ENCODE results near the gene ARL2.
"Not testable (repeated sequence)": the region's sequence is repeated elsewhere in the genome, so short reads cannot be mapped to it uniquely, and the experiment has no call there.

The ARL2 gene

DNA sequence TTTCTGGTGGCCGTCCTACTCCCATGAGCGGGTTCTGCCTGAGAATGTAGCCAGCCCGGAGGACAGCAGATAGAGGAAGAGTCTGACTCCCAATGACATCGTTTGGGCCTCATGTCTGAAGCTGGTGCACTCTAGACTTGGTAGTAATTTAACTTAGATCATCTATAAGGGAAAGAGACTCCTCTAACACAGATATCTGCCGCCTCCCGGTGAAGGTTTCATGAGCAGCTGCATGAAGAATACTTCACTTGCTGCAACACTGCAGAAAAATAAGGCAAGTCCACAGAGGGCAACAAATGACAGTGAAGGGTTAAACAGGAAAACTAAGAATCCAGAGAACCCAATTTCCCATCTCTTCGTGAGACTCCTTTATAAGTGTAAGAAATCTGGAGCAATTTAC is 5.9 kb upstream of the ARL2 start:
- no peak for DNase-seq (ENCODE audit: low read depth in 2 of 2)

DNA sequence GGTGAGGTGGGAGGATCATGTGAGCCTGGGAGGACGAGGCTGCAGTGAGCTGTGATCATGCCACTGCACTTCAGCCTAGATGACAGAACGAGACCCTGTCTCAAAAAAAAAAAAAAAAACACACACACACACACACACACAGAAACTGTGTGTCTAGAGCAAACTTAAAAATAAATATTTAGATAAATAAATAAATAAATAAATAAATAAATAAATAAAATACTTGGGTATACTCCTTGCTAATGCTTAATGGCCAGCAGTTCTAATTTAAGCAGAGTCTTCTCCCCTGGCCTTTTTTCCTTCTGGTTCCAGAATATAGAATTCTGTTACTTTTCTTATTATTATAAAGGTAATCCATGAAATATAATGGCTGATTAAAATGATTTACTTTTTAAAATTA is 5.1 kb upstream of the ARL2 start:
- DNase-seq (ENCODE audit: low read depth in 2 of 2): no peak

DNA sequence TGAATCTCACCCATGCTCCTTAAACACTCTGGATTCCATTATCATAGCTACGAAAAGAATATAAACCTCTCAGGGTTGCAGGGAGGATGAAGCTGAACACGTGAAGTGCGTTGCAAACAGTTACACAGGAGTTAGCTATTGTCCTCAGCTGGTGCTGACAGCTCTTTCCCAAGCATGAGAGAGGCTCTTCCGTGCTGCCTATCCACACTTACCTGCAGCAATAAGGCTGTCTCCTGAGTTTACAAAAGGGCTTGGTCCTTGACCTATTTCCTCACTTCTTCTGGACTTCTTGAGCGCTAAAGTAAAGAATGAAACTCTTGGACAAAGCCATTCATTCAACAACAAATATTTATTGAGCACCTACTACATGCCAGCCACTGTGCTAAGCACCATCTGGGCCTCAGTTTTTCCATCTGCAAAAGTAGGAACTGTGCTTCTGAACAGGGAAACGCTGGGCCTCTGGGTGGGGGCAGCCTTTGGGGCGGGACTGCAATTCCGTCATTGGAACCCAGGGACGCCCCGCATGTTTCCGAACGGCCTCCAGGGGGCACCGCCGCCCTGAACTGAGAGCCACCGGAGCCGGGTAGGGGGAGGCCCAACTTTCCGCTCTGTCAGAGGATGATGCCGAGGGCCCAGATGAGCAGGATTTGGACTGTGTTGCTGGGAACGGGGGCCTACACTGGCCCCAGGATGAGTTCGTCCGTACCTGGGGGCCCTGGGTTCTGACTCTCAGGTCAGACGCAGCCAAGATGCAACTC is 651 bp upstream of the ARL2 start:
- DNase-seq (ENCODE audit: low read depth in 2 of 2): peak; percentile 65 to 75

DNA sequence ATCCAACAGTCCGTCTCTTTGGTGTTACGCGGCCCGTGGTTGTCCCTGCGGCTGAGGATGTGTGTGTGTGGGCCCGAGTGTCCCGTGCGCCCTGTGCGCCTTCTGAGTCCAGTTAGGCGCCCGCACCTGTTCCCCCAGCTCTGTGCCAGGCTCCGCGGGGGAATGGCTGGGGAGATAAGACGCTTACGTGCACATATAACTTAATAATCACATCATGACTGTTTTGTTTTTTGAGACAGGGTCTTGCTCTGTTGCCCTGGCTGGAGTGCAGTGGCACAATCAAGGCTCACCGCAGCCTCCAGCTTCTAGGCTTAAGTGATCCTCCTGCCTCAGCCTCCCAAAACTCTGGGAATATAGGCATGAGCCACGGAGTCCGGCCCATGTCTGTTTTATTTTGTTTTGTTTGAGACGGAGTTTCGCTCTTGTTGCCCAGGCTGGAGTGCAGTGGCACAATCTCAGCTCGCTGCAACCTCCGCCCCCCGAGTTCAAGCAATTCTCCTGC is 817 bp downstream of the ARL2 start:
- no peak for DNase-seq (ENCODE audit: low read depth in 2 of 2)

DNA sequence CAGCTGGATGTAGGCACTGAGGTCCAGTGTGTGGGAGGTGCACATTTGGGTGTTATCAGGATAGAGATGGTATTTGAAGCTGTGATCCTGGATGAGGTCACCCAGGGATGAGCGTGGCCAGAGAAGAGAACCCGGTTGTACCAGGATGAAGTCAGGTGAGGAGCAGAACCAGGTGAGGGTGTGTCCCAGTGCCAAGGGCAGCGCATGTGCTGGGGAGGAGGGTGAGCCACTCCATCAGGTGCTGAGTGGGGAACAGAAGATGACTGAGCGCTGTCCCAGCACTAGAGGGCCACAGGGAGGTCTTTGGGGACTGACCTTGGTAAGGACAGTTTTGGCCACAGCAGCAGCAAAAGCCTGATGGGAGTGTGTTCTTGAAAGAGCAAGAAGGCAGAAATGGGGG is 2.7 kb downstream of the ARL2 start:
- DNase-seq (ENCODE audit: low read depth in 2 of 2): no peak

DNA sequence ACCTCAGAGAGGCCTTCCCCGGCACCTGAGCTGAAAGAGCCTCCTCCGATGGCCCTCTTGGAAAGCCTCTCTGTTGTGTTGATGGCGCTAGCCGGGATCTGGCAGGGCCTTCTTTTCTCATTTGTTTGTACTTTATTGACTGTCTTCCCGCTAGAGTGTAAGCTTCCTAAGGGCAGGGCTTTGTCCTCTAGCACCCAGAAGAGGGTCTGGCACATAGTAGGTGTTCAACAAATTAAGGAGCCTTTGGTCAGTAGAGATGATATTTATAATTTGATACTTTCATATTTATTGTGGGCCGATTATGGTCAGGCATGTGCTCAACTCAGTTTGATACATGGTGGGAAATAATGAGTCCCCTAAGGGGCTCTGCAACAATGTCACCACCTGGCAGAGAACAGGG is 4.0 kb downstream of the ARL2 start:
- no peak for DNase-seq (ENCODE audit: low read depth in 2 of 2)

DNA sequence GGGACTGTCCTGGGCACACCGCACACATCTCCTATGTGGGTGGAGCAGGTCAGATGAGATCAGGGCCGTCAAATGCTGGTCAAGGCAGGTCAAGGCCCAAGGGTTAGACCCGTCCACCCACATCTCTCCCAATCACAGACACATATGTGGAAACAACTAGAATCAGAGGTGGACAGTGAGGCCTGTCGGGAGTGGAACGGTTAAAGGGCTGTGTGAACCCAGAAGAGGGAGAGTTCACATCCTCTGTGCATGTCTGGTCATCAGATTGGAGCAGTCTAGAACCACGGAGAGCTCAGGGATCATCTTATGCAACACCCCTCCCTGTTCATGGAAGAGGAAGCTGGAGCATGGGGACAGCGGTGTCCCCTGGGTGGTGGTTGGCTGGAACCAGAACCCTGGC is 5.9 kb downstream of the ARL2 start:
- no peak for DNase-seq (ENCODE audit: low read depth in 2 of 2)

DNA sequence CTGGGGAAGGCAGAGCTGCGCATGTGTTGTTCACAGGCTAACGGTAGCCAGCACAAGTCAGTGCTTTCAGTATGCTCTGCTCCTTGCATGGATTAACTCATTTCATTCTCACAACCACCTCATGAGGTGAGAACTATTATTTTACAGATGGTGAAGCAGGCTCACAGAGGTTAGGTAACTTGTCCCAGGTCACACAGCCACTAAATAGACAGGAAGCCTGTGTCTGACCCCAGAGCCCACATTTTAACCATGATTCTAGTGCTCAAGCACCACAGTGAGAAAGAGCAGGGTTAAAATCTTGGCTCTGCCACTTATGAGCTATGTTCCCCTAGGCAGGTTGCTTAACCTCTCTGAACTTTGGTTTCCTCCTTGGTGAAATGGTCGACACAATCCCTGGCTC is 7.0 kb downstream of the ARL2 start:
- DNase-seq (ENCODE audit: low read depth in 2 of 2): no peak

DNA sequence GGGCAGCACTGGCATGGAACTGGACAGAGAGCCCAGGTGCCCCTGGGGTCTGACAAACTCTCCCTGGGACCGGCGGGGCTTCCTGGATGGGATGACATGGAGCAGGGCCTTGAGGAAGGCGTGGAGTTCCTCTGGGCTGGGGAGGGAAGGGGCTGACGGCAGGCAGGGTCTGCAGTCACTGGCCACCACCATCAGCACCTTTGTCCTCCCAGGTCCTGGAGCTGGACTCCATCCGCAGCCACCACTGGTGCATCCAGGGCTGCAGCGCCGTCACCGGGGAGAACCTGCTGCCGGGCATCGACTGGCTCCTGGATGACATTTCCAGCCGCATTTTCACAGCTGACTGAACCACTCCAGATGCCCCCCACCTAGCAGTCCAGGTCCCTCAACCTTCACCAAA is 7.5 kb downstream of the ARL2 start:
- no peak for DNase-seq (ENCODE audit: low read depth in 2 of 2)

DNA sequence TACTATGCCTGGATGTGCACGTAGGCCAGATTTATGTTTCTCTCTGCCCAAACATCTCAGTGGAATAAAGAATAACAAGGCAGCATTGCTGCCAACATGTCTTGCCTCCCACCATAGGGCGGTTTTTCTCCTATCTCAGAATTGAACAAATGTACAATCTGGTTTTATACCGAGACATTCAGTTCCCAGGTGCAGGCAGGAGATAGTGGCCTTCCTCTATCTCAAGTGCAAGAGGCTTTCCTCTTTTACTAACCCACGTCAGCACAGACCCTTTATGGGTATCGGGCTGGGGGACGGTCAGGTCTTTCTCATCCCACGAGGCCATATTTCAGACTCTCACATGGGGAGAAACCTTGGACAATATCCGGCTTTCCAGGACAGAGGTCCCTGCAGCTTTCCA is 9.5 kb downstream of the ARL2 start:
- DNase-seq (ENCODE audit: low read depth in 2 of 2): not testable (repeated sequence)

DNA sequence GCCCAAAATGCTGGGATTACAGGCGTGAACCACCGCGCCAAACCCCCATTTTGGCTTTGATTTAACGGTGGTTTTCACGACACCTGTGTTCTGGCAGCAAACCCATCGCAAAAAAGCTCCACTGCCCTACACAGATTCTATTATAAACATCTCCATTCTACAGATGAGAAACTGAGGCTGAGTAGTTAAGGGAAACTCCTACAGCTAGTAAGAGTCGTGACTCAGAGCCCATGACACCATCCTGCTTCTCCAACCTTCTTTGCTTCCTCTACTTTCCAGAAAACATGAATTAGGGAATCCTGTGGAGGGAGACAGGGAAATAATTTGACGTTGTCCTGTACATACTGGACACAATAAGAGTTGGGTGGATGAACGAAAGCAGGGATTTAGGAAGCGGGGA is 12.8 kb downstream of the ARL2 start:
- no peak for DNase-seq (ENCODE audit: low read depth in 2 of 2)

DNA sequence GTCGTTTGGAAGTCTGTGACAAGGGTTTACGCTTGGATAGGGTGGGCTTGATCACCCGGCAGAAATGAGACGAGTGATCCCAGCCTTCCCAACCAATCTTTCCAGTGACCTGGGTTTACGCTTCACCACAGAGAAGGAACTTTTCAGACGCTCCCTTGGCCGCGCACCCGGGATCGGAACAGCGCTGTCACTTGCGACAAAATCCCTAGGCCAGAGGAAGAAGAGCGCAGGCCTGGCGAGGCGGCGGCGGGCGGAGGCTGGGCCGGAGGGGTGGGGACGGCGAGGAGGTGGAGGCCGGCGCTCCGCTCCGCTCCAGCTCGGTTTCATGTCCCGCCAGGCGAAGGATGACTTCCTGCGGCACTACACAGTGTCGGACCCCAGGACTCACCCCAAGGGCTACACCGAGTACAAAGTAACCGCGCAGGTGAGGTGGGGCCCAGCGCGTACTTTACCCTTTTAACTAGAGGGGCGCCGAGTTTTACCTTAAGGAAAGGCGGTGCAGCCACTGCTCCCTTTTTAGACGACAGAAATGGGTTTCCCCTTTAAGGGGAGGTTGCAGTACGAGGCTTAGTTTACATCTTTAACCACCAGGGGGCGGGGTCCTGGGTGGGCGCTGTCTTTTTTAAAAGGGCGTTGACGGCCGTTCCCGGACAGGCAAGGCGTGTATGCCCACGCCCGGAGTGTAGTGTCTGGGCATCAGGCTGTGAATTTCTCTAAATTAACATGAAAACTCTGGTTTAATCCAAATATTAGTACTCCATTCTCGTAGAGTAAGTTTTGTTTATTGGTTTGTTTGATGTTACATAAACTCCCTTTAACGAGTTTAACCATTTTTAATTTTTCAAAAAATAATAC is 13.5 kb downstream of the ARL2 start, which contains the start of gene SNX15:
Gene SNX15 (plus strand): TSS at position 227 of the 855 bp plus-strand sequence. CDS start 99 bp downstream, at position 326.
- peak; percentile 91 to 92 for DNase-seq (ENCODE audit: low read depth in 2 of 2)

DNA sequence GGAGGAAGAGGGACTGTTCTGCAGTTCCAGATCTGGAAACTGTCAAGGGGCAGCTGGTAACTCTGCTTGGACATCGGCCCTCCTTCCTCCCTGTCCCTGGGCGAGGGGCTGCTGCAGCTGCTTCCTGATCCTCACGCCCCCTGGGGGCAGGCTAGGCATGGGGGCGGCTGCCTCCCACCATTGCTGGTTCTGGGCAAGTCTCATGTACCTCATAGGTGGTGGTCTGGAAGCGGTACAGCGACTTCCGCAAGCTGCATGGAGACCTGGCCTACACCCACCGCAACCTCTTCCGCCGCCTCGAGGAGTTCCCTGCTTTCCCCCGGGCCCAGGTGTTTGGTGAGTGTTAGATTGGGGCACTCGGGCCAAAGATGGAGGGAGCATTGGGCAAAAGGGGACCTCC is 18.3 kb downstream of the ARL2 start:
- DNase-seq (ENCODE audit: low read depth in 2 of 2): no peak

DNA sequence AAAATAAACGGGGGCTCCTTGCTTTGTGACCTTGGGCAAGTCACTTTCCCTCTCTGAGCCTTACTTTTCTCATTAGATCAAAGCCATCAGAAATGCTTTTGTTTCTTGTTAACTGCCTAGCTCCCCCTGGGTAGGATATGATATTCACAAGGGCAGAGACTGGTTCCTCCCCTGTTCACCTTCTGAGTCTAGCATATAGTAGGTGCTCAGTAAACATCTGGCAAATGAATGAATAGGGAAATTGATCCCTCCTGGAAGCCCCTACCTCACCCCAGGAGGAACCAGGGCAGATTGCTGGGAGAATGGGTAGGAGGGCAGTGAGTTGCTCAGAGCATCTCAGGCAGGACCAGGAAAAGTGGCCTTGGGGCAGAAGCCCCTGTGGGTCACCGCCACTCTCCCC is 20.5 kb downstream of the ARL2 start:
- DNase-seq (ENCODE audit: low read depth in 2 of 2): no peak

DNA sequence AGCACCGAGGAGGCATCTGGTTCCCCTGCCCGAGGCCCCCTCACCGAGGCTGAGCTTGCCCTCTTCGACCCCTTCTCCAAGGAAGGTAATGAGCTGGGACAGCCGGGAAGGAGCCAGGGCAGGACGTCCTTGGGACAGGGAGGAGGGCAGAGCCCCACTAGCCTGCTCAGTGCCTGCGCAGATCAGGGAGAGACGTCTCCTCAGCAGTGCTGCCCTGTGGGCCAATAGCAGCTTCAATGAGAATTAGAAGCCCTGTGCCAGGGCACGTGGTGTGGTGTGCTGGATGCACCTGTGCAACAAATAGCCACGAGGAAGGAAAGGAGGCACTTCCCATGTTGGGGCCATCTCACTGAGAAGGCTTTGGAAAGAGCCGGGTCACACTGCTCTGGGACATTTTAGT is 21.6 kb downstream of the ARL2 start:
- DNase-seq (ENCODE audit: low read depth in 2 of 2): no peak

DNA sequence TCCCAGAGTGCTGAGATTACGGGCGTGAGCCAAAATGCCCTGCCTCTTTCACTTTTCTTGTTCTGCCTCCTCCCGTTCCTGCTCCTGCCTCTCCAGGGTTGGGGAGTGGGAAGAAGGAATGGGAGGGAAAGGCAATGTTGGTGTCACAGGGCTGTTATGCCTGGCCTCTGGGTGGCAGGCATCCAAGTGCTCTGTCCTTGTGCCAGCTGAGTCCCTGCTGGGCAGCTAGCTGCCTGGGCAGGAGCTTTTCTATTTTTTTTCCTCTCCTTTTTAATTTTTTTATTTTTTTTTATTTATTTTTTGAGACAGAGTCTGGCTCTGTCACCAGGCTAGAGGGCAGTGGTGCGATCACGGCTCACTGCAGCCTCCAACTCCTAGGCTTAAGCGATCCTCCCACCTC is 23.0 kb downstream of the ARL2 start:
- DNase-seq (ENCODE audit: low read depth in 2 of 2): no peak

DNA sequence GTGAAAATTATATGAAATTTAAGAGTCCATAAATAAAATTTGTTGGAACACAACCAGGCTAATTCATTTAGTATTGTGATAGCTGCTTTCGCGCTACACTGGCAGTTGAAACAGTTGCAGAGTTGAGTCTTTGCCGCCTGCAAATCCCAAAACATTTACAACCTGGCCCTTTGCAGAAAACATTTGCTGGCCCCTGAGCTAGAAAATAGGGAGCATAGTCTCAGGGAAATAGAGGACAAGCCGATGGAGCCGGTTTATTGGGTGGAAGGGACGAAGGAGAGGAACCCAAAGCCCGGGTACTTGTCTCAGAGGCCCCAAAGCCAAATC is 26.5 kb downstream of the ARL2 start:
- DNase-seq (ENCODE audit: low read depth in 2 of 2): no peak

DNA sequence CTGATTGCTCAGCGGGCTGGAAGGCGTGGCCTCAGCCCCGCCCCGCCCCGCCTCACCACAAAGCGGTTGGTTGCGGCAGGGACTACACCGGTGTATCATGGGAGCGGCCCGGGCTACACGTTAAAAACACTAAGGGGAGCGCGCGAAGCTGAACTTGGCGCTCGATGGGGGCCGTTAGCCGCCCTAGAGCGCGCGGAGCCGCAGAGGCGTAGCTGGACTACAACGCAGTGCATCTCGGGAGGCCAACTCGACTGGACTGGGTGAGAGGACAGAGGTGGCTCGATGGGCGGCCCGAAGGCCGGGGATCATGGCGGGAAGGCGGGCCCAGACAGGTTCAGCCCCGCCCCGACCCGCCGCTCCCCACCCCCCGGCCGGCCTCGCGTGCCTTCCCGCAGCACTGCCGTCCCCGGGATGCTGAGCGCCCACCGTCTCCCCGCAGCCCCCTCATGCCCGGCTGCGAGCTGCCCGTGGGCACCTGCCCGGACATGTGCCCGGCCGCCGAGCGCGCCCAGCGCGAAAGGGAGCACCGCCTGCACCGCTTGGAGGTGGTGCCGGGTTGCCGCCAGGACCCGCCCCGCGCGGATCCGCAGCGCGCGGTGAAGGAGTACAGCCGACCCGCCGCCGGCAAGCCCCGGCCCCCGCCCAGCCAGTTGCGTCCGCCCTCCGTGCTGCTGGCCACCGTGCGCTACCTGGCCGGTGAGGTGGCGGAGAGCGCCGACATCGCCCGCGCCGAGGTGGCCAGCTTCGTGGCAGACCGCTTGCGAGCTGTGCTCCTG is 27.1 kb downstream of the ARL2 start, which contains the start of gene SAC3D1:
Gene SAC3D1 (plus strand): TSS at position 364 of the 776 bp plus-strand sequence. CDS start 83 bp downstream, at position 447.
- peak; percentile 78 to 86 for DNase-seq (ENCODE audit: low read depth in 2 of 2)

DNA sequence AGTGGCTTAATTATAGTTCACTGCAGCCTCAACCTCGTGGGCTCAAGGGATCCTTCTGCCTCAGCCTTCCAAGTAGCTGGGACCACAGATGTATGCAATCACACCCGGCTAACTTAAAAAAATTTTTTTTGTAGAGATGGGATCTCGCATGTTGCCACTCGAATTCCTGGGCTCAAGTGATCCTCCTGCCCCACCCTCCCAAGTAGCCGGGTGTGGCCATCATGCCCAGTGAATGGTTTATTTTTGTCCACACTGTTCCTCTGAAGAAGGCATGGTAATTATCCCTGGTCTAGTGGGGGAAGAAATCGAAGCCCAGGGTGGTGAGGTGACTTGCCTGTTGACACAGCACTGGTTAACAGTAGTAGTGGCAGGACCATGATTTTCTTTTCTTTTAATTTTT is 28.9 kb downstream of the ARL2 start:
- DNase-seq (ENCODE audit: low read depth in 2 of 2): no peak

DNA sequence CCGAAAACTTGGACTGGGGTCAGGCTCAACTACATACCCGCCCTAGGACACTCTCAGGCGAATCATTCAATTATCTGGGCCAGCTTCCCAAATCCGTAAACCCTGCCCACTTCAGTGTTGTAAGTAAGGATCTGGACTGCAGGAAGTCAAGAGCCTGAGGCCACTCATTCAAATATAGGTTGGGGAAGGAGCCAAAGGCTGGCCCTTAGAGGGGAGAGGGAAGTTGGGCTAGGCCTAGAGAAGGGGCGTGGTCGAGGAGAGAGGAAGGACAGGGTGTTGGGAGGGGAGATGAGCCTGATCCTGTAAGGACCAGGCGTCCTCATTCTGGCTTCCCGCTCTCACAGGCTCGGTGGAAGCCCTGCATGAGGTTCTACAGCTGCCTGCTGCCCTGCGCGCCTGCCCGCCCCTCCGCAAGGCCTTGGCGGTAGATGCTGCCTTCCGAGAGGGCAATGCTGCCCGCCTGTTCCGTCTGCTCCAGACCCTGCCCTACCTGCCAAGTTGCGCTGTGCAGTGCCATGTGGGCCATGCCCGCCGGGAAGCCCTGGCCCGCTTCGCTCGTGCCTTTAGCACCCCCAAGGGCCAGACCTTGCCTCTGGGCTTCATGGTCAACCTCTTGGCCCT is 30.0 kb downstream of the ARL2 start:
- DNase-seq (ENCODE audit: low read depth in 2 of 2): no peak

DNA sequence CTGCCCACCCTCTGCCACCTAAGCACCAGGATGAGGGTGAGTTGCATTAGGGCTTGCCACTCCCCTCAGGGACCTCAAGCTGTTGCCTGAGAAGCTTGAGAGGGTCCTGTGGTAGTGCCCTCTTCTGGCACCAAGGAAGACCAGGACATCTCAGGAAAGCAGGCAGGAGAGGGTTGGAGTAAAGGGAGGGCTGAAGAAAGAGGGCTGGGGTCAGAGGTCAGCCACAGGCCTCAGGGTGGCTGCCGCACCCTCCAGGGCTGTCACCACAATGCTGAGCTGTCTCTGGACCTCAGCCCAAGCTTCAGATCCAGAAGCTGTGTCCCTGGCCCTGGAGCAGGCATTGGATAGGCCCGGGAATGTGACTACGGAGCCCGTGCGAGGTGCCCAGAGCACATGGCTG is 31.1 kb downstream of the ARL2 start:
- no peak for DNase-seq (ENCODE audit: low read depth in 2 of 2)

DNA sequence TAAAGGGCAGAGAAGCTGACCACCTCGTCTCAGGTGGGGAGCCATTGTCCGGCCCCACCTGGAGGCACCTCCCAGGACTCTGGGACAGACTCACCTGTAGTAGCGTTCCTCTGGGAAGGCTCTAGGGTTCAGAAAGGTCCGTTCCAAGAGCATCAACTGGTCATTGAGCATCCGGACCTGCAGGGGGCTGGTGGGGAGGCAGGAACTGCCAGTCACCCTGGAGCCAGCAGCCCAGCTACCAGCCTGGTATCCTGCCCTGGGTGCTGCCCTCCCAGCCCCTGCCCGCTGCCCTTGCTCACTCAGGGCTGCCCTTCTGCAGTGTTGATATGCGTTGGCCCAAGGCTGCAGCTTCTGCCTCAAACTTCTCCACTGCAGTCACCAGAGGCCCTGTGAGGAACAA is 31.8 kb downstream of the ARL2 start:
- no peak for DNase-seq (ENCODE audit: low read depth in 2 of 2)
